EL (cell line): ENCODE measurements around the gene CYP46A1.
A peak's percentile ranks its signal among the peaks of the same experiment; 100 is the strongest.

ENCODE experiments used
- DNase-seq: peaks from one replicate; pipeline ENCODE4 v3.0.0-alpha.2; 2016

CYP46A1 gene

GRCh38 chr14:99747582-99748330, 63.7 kb downstream of the CYP46A1 start:
- no peak for DNase-seq

- DNase-seq, result no peak
These were observed 64.4 kb downstream of the CYP46A1 start for GRCh38 chr14:99748529-99748928.

GRCh38 chr14:99749142-99749541, 65.0 kb downstream of the CYP46A1 start:
- DNase-seq, result no peak

GRCh38 chr14:99749763-99750715, 65.9 kb downstream of the CYP46A1 start:
- DNase-seq, result no peak

DNA sequence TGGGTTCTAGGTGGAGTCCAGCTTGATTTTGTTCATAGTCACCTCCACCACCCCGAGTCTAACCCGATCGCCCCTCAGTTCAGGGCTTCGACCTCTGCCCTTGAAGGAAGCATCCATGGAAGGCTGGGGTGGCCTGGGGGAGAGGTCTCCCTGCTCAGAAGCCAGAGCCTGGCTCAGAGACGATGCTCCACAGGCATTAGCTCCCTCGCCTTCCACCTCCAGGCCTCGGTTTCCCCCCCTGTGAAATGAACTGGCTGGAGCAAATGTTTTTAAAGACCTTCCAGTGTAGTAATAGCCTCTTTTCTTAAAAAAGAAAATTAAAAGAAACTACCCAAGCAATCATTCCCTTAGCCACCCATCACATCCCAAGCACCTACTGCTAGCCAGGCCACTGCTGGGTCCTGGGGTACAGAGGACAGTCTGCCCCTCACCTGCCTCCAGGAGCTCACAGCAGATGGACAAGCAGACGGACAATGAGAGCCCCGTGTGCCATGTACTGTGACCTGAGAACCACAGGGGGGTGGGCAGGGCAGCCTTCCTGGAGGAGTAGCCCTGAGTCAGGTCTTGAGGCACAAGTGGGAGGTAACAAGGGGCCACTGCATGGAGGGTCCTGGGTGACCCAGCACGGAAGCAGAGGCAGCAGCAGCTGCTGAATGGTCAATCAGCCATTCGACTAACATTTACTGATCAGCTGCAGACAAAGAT, 66.8 kb downstream of the CYP46A1 start:
- no peak for DNase-seq

- peak; percentile 73 for DNase-seq
These were observed 67.7 kb downstream of the CYP46A1 start for GRCh38 chr14:99751539-99752485.

DNA sequence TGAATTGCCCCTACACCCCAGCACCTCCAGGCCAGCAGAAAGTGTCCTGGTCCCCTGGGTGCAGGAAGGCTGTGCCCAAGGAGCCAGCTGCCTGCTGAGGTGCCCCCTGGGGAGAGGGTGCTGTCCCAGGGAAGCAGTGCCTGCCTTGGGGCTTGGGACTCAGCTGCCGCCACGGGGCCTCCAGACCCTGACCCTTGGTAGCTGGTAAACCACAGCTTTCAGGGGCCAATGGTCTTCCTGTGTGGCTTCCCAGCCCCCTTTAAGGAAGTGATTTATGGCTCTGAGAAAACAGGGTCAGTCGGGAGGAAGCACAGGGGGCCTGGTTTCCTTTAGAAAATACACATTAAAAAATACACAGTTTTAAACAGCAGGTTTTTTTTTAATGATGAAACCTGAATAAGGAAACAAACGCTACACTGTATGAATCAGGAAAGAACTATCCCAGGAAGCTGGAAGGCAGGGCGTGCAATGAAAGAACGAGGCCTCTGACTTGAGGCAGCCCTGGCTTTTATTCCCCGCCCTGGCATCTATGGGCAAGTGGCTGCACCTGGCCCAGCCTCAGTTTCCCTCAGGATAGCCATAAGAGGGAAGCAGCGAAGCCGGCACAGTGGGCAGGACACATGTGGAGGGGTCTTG, 68.5 kb downstream of the CYP46A1 start:
- peak; percentile 83 for DNase-seq

- no peak for DNase-seq
These were observed 69.4 kb downstream of the CYP46A1 start for GRCh38 chr14:99753225-99754140.

DNA sequence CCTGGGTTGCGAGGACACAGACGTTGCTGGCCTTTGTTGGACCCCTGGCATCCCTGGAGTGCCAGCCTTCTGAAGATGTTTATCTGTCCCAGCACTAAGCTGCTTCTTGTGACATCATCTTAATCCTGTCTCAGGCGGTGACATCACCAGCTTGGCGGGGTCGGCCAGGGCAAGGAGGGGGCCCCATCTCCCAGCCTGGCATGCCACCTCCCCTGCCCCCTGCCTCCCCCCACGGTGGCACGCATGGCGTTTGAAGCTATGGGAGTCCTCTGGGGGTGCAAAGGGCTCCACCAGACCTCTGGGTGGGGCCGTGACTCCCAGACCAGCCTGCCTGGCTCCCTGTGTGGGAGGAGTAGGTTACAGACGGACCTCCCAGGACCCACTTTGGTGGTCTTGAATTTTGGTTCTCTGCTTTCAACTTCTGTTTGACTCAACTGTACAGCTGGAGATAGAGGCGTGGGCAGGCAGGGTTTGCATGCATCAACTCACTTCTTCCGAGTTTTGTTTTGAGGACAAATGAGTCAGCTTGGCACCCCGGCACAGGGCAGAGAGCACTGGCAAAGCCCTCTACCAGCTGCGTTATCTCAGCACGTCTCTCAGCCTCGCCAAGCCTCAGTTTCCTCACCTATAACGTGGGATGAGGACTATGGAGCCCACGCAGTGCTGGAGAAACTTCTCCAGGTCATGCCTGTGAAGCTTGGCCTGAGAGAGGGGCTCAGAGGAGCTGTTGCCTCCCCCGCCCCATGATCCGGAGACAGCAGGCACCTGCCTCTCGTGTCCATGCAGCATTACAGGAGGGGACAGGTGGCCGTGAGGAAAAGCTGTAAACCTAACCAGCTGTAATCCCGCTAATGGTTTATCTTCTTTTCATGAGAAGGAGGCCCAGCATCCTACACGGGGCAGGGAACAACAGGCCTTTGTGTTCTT, 70.3 kb downstream of the CYP46A1 start:
- no peak for DNase-seq

DNA sequence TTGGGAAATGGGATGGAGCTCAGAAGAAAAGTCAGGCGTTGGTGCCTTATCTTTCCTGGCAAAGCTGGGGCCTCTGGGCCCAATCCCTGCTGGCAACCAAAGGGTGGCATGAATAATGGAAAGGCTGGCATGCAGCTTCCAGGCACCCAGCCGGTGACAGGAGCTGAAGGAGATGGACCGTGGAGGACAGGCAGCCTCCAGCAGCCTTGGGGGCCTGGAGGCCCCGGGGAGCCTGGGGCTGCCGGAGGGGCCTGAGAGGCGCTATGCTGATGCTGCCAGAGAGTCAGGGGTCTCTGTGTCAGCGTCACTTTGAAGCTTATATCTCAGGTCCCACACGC, 70.9 kb downstream of the CYP46A1 start:
- DNase-seq, result no peak

GRCh38 chr14:99755629-99756603, 71.8 kb downstream of the CYP46A1 start:
- peak; percentile 96 for DNase-seq

- no peak for DNase-seq
These were observed 72.7 kb downstream of the CYP46A1 start for GRCh38 chr14:99756796-99757195.

DNA sequence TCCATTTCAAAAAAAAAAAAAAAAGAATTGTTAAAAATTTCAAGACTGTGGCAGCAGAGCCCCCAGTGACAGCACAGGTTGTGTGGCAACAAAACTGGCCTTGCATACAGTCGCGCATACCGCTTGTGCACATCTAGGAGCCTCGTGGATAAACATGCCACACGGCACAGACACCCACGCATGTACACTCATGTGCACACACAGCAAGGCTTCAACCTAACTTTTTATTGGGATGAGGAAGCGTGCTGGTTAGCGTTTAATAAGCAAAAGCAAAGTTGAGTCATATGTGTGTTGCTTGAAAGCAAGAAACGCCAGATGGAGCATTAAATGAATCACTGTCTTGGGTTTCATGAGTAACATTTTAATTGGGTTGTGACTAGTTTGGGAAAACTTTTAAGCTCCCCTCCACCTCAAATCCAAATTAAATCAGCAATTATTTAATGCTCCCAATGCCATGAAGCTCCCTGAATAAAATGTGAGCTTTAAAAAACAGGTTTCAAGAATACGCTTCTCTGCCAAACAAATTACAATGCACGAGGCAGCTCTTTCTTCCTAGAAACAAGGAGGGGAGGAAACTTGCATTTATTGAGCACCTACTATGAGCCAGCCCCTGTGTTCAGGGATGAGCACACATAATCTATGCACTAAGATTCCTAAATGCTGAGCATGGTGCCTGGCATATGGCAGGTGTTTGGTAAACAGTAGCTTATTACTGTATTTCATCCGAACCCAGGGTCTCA, 73.4 kb downstream of the CYP46A1 start:
- peak; percentile 97 for DNase-seq

GRCh38 chr14:99758121-99758821, 74.2 kb downstream of the CYP46A1 start:
- peak; percentile 99 for DNase-seq

DNA sequence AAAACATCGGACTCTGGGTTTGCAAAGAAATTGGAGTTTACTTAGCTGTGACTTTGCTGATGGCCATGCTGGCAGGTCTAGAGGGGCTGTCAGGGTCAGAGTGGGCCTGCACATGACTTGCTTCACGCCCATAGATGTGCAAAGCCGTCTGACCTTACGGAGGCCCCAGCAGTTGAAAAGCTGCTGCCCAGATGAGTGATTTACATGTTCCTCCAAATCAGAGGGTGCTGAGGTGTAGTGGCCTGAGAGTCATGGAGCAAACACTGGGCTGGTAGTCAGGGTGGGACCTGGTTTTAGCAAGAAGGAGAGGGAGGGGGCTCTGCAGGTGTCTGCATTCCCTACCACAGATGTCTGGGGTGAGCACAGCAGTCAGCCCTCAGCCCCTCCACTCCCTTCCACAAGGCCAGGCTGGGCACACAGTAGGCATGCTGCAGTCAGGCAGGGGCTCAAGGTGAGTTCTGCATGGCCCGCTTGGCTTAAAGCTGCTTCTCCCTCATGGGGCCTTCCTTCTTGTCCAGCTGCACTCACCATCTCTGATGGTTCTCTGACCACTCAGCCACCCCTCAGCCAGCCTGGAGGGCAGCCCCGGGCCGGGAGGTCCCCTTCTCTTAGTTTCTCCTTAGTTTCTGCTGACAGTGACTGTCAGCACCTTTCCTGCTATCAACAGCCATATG, 74.9 kb downstream of the CYP46A1 start:
- DNase-seq, result no peak

- no peak for DNase-seq
These were observed 75.4 kb downstream of the CYP46A1 start for GRCh38 chr14:99759546-99759925.
